Gastroesophageal sphincter (tissue), 4 donors: Measurements from ENCODE around the gene ABRACL. TPM values are rescaled to one million over a fixed set of nuclear protein-coding genes. Genes with fewer than 3 reads are reported as not detected.

ENCODE experiments used
- total RNA-seq, 4 donors: library from RNA; depleted of rRNA; stranded (reverse); fragments of >200 nt; gene quantifications; one replicate each; pipeline ENCODE4 v1.1.0, GENCODE V29; 2016

ABRACL gene
- total RNA-seq, 4 donors from 2014 or later, result 0.78 to 11.9 (median 8.4) TPM

Other genes with a start within 250 kb of the ABRACL start
- under 1 TPM in 1 of 4 donors, not detected in 3; 0.27 TPM for gene ECT2L, start 232.7 kb upstream of the ABRACL start, total RNA-seq
- gene REPS1, start 40.5 kb upstream of the ABRACL start, total RNA-seq, result 10 to 100 TPM; 26.7 to 42.6 (median 29.3) TPM
- 10 to 100 TPM; 36.1 to 70.1 (median 46.9) TPM for gene HECA, start 106.3 kb downstream of the ABRACL start, total RNA-seq